H1 (cell line): Measurements from ENCODE around the gene JOSD1. TPM values are rescaled to one million over a fixed set of nuclear protein-coding genes. Genes with fewer than 3 reads are reported as not detected.

Experiments used
- CTCF ChIA-PET: fragments of 300-600 bp; sonication (Branson Sonifier 250); formaldehyde crosslinking; loops from one replicate; lab custom pipeline; 2021; ENCODE audit not compliant: partially characterized antibody; lab: Charles Lee
- POLR2A ChIA-PET: fragments of 300-600 bp; sonication (Branson Sonifier 250); formaldehyde crosslinking; loops from one replicate; lab custom pipeline; 2021; ENCODE audit warnings: inconsistent platforms; ENCODE audit not compliant: partially characterized antibody; lab: Charles Lee
- DNase-seq, 2 experiments: peaks; one replicate each; pipeline versions ENCODE4 v3.0.0 to v3.0.0-alpha.2; 2010 to 2022; ENCODE audit warnings: low spot score in 2 of 2, low read depth in 1 of 2, mixed read lengths in 1 of 2
- FAIRE-seq: peaks from 2 replicates; lab custom pipeline; 2011; peaks lifted over from hg19 to GRCh38; lab: Jason Lieb, UNC
- H2AFZ ChIP-seq: 2 replicates; pipeline ENCODE4 v1.8.1; 2012; ENCODE audit warnings: low read length, inconsistent platforms
- H2AK5ac ChIP-seq: 2 replicates; pipeline ENCODE4 v1.6.1; 2013; ENCODE audit warnings: low read depth, low read length
- H2BK120ac ChIP-seq: replicated peaks from 2 replicates; pipeline ENCODE3; 2013; ENCODE audit warnings: low read depth, low read length, inconsistent platforms
- H2BK12ac ChIP-seq: 2 replicates; pipeline ENCODE4 v1.6.1; 2013; ENCODE audit warnings: low read depth, low read length
- H2BK15ac ChIP-seq: 2 replicates; pipeline ENCODE4 v1.6.1; 2013; ENCODE audit warnings: low read length
- H2BK20ac ChIP-seq: 2 replicates; pipeline ENCODE4 v1.6.1; 2013; ENCODE audit warnings: low read length
- H2BK5ac ChIP-seq: 2 replicates; pipeline ENCODE4 v1.6.1; 2013; ENCODE audit warnings: low read depth, low read length
- H3K14ac ChIP-seq: 2 replicates; pipeline ENCODE4 v1.6.1; 2013; ENCODE audit warnings: inconsistent platforms; ENCODE audit not compliant: insufficient read length
- H3K18ac ChIP-seq: 2 replicates; pipeline ENCODE4 v1.6.1; 2013; ENCODE audit warnings: low read length; ENCODE audit errors: extremely low read depth
- H3K23ac ChIP-seq: 2 replicates; pipeline ENCODE4 v1.6.1; 2013; ENCODE audit warnings: inconsistent platforms; ENCODE audit not compliant: insufficient read length
- H3K23me2 ChIP-seq: 2 replicates; pipeline ENCODE4 v1.6.1; 2013; ENCODE audit warnings: low read depth, low read length
- H3K27ac ChIP-seq: 2 replicates; pipeline ENCODE4 v1.6.1; 2011; ENCODE audit warnings: low read depth, low read length, inconsistent platforms
- H3K27me3 ChIP-seq, 4 experiments: replicated peaks in 1 of 4; 1 replicate in 1 of 4; 2 replicates in 3 of 4; pipeline versions ENCODE4 v1.6.1 to v1.8.1; 2011 to 2013; ENCODE audit warnings: low read length in 3 of 4, mild to moderate bottlenecking in 3 of 4, inconsistent platforms in 2 of 4, mixed read lengths in 2 of 4, moderate library complexity in 1 of 4; ENCODE audit not compliant: control insufficient read depth in 3 of 4, insufficient read depth in 3 of 4; ENCODE audit errors: extremely low read depth in 1 of 4
- H3K36me3 ChIP-seq, 4 experiments: 2 replicates each; pipeline versions ENCODE4 v1.6.1 to v1.8.1; 2011 to 2013; ENCODE audit warnings: mild to moderate bottlenecking in 4 of 4, low read length in 3 of 4, moderate library complexity in 2 of 4, control low read depth in 1 of 4, inconsistent platforms in 1 of 4; ENCODE audit not compliant: insufficient read depth in 4 of 4, control insufficient read depth in 2 of 4
- H3K4ac ChIP-seq: replicated peaks from 2 replicates; pipeline ENCODE3; 2013; ENCODE audit warnings: low read length, low read depth, mixed read lengths, inconsistent platforms; ENCODE audit not compliant: insufficient read length
- H3K4me1 ChIP-seq, 4 experiments: replicated peaks in 1 of 4; 1 replicate in 1 of 4; 2 replicates in 3 of 4; pipeline versions ENCODE4 v1.6.1 to v1.8.1; 2011 to 2013; ENCODE audit warnings: low read length in 3 of 4, inconsistent platforms in 2 of 4, mixed read lengths in 1 of 4; ENCODE audit not compliant: insufficient read depth in 4 of 4, control insufficient read depth in 3 of 4
- H3K4me2 ChIP-seq, 2 experiments: 2 replicates each; pipeline versions ENCODE4 v1.6.1 to v1.8.1; 2011 to 2013; ENCODE audit warnings: low read depth in 2 of 2, low read length in 2 of 2, control low read depth in 1 of 2, inconsistent platforms in 1 of 2, mild to moderate bottlenecking in 1 of 2; ENCODE audit not compliant: insufficient read depth in 1 of 2
- H3K4me3 ChIP-seq, 4 experiments: fragments of 200-600, 300-600 bp in 1 of 4; sonication (generic), shearing (Covaris generic), sonication (Bioruptor Twin) in 1 of 4; 2 replicates each; pipeline versions ENCODE4 v1.5.1 to v1.8.1; 2011 to 2016; ENCODE audit warnings: low read length in 4 of 4, low read depth in 3 of 4, control low read depth in 2 of 4, inconsistent platforms in 2 of 4, mild to moderate bottlenecking in 2 of 4, mixed read lengths in 1 of 4, moderate library complexity in 1 of 4; ENCODE audit not compliant: insufficient read depth in 2 of 4; ENCODE audit errors: extremely low read depth in 1 of 4
- H3K56ac ChIP-seq: replicated peaks from 2 replicates; pipeline ENCODE3; 2013; ENCODE audit warnings: low read depth, mild to moderate bottlenecking, mixed read lengths, low read length, inconsistent platforms; ENCODE audit not compliant: insufficient read length
- H3K79me1 ChIP-seq: 2 replicates; pipeline ENCODE4 v1.6.1; 2013; ENCODE audit warnings: low read depth, low read length, control low read depth
- H3K79me2 ChIP-seq, 2 experiments: 2 replicates each; pipeline versions ENCODE4 v1.6.1 to v1.8.1; 2012 to 2013; ENCODE audit warnings: low read length in 2 of 2, mild to moderate bottlenecking in 2 of 2, inconsistent platforms in 1 of 2; ENCODE audit not compliant: insufficient read depth in 2 of 2, control insufficient read depth in 1 of 2
- H3K9ac ChIP-seq, 4 experiments: replicated peaks in 1 of 4; 1 replicate in 1 of 4; 2 replicates in 3 of 4; pipeline versions ENCODE4 v1.6.1 to v1.8.1; 2011 to 2013; ENCODE audit warnings: low read depth in 3 of 4, low read length in 3 of 4, control low read depth in 2 of 4, mild to moderate bottlenecking in 2 of 4, moderate library complexity in 2 of 4, inconsistent platforms in 1 of 4; ENCODE audit errors: extremely low read depth in 1 of 4
- H3K9me3 ChIP-seq, 2 experiments: 2 replicates each; pipeline versions ENCODE4 v1.6.1 to v1.8.1; 2012 to 2013; ENCODE audit warnings: mild to moderate bottlenecking in 2 of 2, moderate library complexity in 2 of 2, control low read depth in 1 of 2, inconsistent platforms in 1 of 2, low read depth in 1 of 2, low read length in 1 of 2, mixed read lengths in 1 of 2; ENCODE audit not compliant: insufficient read depth in 2 of 2
- H4K20me1 ChIP-seq, 2 experiments: replicated peaks in 1 of 2; 2 replicates each; pipeline versions ENCODE3 to v1.8.1; 2011 to 2013; ENCODE audit warnings: inconsistent platforms in 2 of 2, low read length in 2 of 2, mild to moderate bottlenecking in 1 of 2; ENCODE audit not compliant: insufficient read depth in 2 of 2, control insufficient read depth in 1 of 2
- H4K5ac ChIP-seq: 2 replicates; pipeline ENCODE4 v1.6.1; 2013; ENCODE audit warnings: low read length, low read depth, mixed read lengths, inconsistent platforms; ENCODE audit not compliant: insufficient read length
- H4K8ac ChIP-seq: 2 replicates; pipeline ENCODE4 v1.8.0; 2013; ENCODE audit warnings: mild to moderate bottlenecking, moderate library complexity, low read length, inconsistent platforms; ENCODE audit not compliant: insufficient read depth; ENCODE audit errors: extremely low read depth
- H4K91ac ChIP-seq: replicated peaks from 2 replicates; pipeline ENCODE3; 2013; ENCODE audit warnings: low read length, mixed read lengths, inconsistent platforms; ENCODE audit not compliant: insufficient read length
- CTBP2 ChIP-seq: IDR thresholded peaks from 2 replicates; pipeline ENCODE4 v1.7.0; 2011; ENCODE audit warnings: borderline replicate concordance, mild to moderate bottlenecking, moderate library complexity, mixed read lengths, low read length; ENCODE audit not compliant: insufficient read depth, insufficient read length
- GTF2F1 ChIP-seq: IDR thresholded peaks from 2 replicates; pipeline ENCODE4 v1.6.1; 2012; ENCODE audit warnings: low read depth, low read length, improper control_type of control experiment, borderline replicate concordance
- JUND ChIP-seq: IDR thresholded peaks from 2 replicates; pipeline ENCODE4 v1.6.1; 2011; ENCODE audit warnings: mild to moderate bottlenecking, improper control_type of control experiment, low read length
- KDM4A ChIP-seq: IDR thresholded peaks from one replicate; pipeline ENCODE4 v1.7.1; 2012; ENCODE audit warnings: low read depth, mild to moderate bottlenecking, moderate library complexity, low read length, inconsistent platforms; ENCODE audit not compliant: severe bottlenecking
- PHF8 ChIP-seq: fragments of 200-600 bp; sonication (generic); conservative IDR thresholded peaks from 2 replicates; pipeline ENCODE4 v1.7.1; 2012; ENCODE audit warnings: low read depth, mild to moderate bottlenecking, inconsistent platforms, low read length, moderate library complexity
- POLR2A ChIP-seq, 2 experiments: IDR thresholded peaks; 1 replicate in 1 of 2; 2 replicates in 1 of 2; pipeline ENCODE4 v1.6.1; 2011; ENCODE audit warnings: low read depth in 2 of 2, low read length in 2 of 2, mild to moderate bottlenecking in 2 of 2; ENCODE audit errors: control extremely low read depth in 1 of 2
- RBBP5 ChIP-seq: IDR thresholded peaks from 2 replicates; pipeline ENCODE4 v1.7.1; 2012; ENCODE audit warnings: low read depth, mild to moderate bottlenecking, inconsistent platforms, low read length, moderate library complexity, borderline replicate concordance
- SIN3A ChIP-seq, 2 experiments: IDR thresholded peaks in 1 of 2; conservative IDR thresholded peaks in 1 of 2; 2 replicates each; pipeline ENCODE4 v1.6.1; 2011 to 2012; ENCODE audit warnings: low read length in 2 of 2, improper control_type of control experiment in 1 of 2, low read depth in 1 of 2, mild to moderate bottlenecking in 1 of 2
- SP2 ChIP-seq: IDR thresholded peaks from 2 replicates; pipeline ENCODE4 v1.6.1; 2012; ENCODE audit warnings: mild to moderate bottlenecking, low read length, inconsistent platforms
- WGBS, 2 experiments: shearing (Covaris generic) in 1 of 2; methylation state at CpG; one replicate each; pipeline versions ENCODE4 v1.1.6 to v1.1.7; 2013 to 2015; ENCODE audit warnings: low lambda C conversion rate in 2 of 2, mixed read lengths in 2 of 2, inconsistent platforms in 1 of 2, low coverage in 1 of 2, missing lambda C conversion rate in 1 of 2; ENCODE audit not compliant: insufficient replicate concordance in 2 of 2, insufficient coverage in 1 of 2, insufficient read length in 1 of 2; ENCODE audit errors: extremely low coverage in 1 of 2, missing lambda C conversion rate in 1 of 2; 5-methylcytosine and 5-hydroxymethylcytosine counted together
- polyA plus RNA-seq, 7 experiments: library from polyadenylated mRNA; depleted of rRNA in 3 of 7; stranded (reverse) in 5 of 7; unstranded in 2 of 7; fragments of >200 nt in 5 of 7; fragments of 200-250 nt in 2 of 7; gene quantifications; 1 replicate in 5 of 7; 2 replicates in 1 of 7; 4 replicates in 1 of 7; pipeline versions ENCODE4 v1.2.1 to v1.2.3, GENCODE V29; 2011 to 2013; ENCODE audit warnings: missing spikeins in 2 of 7, mixed read lengths in 2 of 7
- total RNA-seq: library from RNA; stranded (reverse); fragmentation: NEBNext Ultra II Directional; extraction: Animal tissue kit (Norgen Biotek cat#: 25700); gene quantifications from 2 replicates; pipeline ENCODE4 v1.2.1, GENCODE V29; 2021

JOSD1 gene
- total and polyA plus RNA-seq, 2 of the 8 experiments (the other 6 are each of a cell fraction or from before 2014, with no cell fraction given): 18.4 to 20.2 TPM

GRCh38 chr22:38681582-38682335 is 19.0 kb downstream of the JOSD1 start, which contains the start of gene TOMM22:
TOMM22 (plus strand) TSS chr22:38681957; CDS start chr22:38681979, 22 bp downstream.
- Histone ChIP-seq H3K9ac (peak within 1 kb of the TSS; percentile 55 to 93 (median 84)), H2BK15ac (no peak within 1 kb of the TSS), H3K79me2 (peaks cover 7 to 12% of the 10 kb centered on the region in 2 experiments; a peak in 3 of 4 replicates), H4K20me1 (peaks cover 3 to 4% of the 10 kb centered on the region in 2 experiments), H4K5ac (peak within 1 kb of the TSS; percentile 95), H2AFZ (peak within 1 kb of the TSS; percentile 83; the same call in 1 of the 2 replicates), H2BK12ac (no peak within 1 kb of the TSS), H3K18ac (peak within 1 kb of the TSS; percentile 99), H2BK20ac (no peak within 1 kb of the TSS), H3K56ac (peak within 1 kb of the TSS; percentile 54), H2AK5ac (peak within 1 kb of the TSS; percentile 88; the same call in 1 of the 2 replicates), H3K36me3 (peaks cover 10 to 35% (median 21%) of the 10 kb centered on the region in 4 experiments), H3K23me2 (peaks cover 6% of the 10 kb centered on the region), H3K4me1 (peaks cover 0 to 3% (median 1%) of the 10 kb centered on the region in 4 experiments; a peak in 3 of 7 replicates), H3K4me3 (peak within 1 kb of the TSS; percentile 86 to 96 (median 94)), H3K4me2 (peak within 1 kb of the TSS; percentile 57 to 81), H2BK120ac (no peak within 1 kb of the TSS), H3K23ac (no peak within 1 kb of the TSS), H3K27me3 (no peaks in the 10 kb centered on the region), H4K91ac (peak within 1 kb of the TSS; percentile 84), H3K4ac (peak within 1 kb of the TSS; percentile 87), H3K14ac (no peak within 1 kb of the TSS), H3K27ac (peak within 1 kb of the TSS; percentile 90), H3K79me1 (peaks cover 4% of the 10 kb centered on the region; the same call in 1 of the 2 replicates), H2BK5ac (peak within 1 kb of the TSS; percentile 96), H4K8ac (peak within 1 kb of the TSS; percentile 99), H3K9me3 (peaks cover 5 to 8% of the 10 kb centered on the region in 2 experiments; a peak in 3 of 4 replicates)
- DNase-seq (peak; percentile 73 to 90), FAIRE-seq (no peak)
- ChIA-PET CTCF (interaction anchor here (0.6 to 2.3 kb wide), 15 partner anchors 12 to 729 kb away, joined by 3 to 18 read pairs (median 3); partner anchors contain the start of gene GTPBP1), POLR2A (interaction anchor here (0.6 to 8.6 kb wide), 24 partner anchors 9 to 326 kb away, joined by 3 to 123 read pairs (median 4); partner anchors contain the start of genes DMC1, GTPBP1 and JOSD1)
- WGBS, 2 experiments: 4% methylated on average over 48 of the region's 60 CpGs; no CpG with 5 or more reads in 1 of the 2 experiments
- TF ChIP-seq JUND: 0 out of 2 replicates have a peak, but pooled peaks have one; percentile 24
- TF ChIP-seq SIN3A (conservative IDR thresholded peaks at IDR 0.05 in 1 of 2, IDR thresholded peaks at IDR 0.05 in 1 of 2; ENCODE audit: low read depth in 1 of 2, low read length in 2 of 2): peak in 1 of 2 experiments; percentile 92; a peak in 2 of 4 replicates
- TF ChIP-seq PHF8: peak; percentile 100
- TF ChIP-seq CTBP2: no peak
- TF ChIP-seq RBBP5: peak; percentile 58; the same call in 1 of the 2 replicates
- peak; percentile 80; the same call in 1 of the 2 replicates for TF ChIP-seq SP2
- TF ChIP-seq GTF2F1: peak; percentile 73; the same call in 1 of the 2 replicates
- peak; percentile 68 for TF ChIP-seq KDM4A
- TF ChIP-seq POLR2A (IDR thresholded peaks at IDR 0.05; ENCODE audit: control extremely low read depth in 1 of 2, low read depth in 2 of 2, low read length in 2 of 2): peak; percentile 77 to 94
